ENCODE results near the gene ADAMTS2.

DNA sequence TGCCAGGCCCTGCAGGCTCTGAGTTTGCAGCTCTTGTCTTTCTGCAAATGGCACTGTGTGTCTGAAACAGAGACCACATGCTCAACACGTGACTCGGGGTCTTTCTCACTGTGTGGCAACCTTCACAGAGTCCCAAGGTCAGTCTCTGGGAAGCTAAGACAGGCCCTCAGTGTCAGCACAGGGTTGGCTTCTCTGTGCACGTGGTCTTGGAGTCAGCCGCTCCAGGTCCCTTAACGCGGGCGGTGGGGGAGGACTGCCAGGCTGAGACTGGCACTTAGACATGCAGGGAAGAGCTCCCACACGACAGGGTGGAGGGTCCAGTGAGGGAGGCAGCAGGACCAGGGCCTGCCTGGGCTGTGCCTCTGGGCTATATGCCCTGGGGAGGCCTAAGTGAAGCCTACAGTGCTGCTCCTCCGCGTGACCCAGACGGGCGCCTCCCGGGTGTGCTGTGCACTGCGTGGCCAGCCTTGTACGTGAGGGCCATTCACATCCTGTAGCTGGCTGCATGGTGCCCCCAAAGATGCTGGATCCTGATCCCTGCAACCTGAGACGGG, 76.8 kb downstream of the ADAMTS2 start:
- TF ChIP-seq JUN (IDR thresholded peaks at IDR 0.05; ENCODE audit: borderline replicate concordance, insufficient read depth, insufficient read length, low read depth): no peak
- TF ChIP-seq, protein P1, sequence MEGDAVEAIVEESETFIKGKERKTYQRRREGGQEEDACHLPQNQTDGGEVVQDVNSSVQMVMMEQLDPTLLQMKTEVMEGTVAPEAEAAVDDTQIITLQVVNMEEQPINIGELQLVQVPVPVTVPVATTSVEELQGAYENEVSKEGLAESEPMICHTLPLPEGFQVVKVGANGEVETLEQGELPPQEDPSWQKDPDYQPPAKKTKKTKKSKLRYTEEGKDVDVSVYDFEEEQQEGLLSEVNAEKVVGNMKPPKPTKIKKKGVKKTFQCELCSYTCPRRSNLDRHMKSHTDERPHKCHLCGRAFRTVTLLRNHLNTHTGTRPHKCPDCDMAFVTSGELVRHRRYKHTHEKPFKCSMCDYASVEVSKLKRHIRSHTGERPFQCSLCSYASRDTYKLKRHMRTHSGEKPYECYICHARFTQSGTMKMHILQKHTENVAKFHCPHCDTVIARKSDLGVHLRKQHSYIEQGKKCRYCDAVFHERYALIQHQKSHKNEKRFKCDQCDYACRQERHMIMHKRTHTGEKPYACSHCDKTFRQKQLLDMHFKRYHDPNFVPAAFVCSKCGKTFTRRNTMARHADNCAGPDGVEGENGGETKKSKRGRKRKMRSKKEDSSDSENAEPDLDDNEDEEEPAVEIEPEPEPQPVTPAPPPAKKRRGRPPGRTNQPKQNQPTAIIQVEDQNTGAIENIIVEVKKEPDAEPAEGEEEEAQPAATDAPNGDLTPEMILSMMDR (IDR thresholded peaks at IDR 0.05; ENCODE audit: extremely low read depth in 1 of 2, insufficient read depth in 1 of 2, low read depth in 1 of 2, low read length in 2 of 2): no peak
- TF ChIP-seq MYC (IDR thresholded peaks at IDR 0.05; ENCODE audit: low read depth, low read length): no peak
- TF ChIP-seq POLR2A (IDR thresholded peaks at IDR 0.05; ENCODE audit: low read depth, low read length): no peak
- TF ChIP-seq POLR2AphosphoS5 (IDR thresholded peaks at IDR 0.05; ENCODE audit: insufficient read depth, low read depth, low read length): no peak
- no peak for TF ChIP-seq EZH2 (IDR thresholded peaks at IDR 0.05; ENCODE audit: borderline replicate concordance, low read depth, low read length, severe bottlenecking)
- TF ChIP-seq, protein P2, sequence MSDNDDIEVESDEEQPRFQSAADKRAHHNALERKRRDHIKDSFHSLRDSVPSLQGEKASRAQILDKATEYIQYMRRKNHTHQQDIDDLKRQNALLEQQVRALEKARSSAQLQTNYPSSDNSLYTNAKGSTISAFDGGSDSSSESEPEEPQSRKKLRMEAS (IDR thresholded peaks at IDR 0.05; ENCODE audit: insufficient read depth, insufficient read length): no peak
- no peak for TF ChIP-seq FOS (IDR thresholded peaks at IDR 0.05; ENCODE audit: borderline replicate concordance, insufficient read depth, low read length)
